Fibroblast of mammary gland (primary cell): Measurements from ENCODE around the gene NLGN2.

Experiments used
- DNase-seq: peaks from one replicate; pipeline ENCODE4 v3.0.0-alpha.2; 2010; ENCODE audit warnings: low read depth
- H3K4me3 ChIP-seq: 2 replicates; pipeline ENCODE4 v1.5.1; 2011; ENCODE audit warnings: low read depth, mild to moderate bottlenecking, low read length, moderate library complexity; ENCODE audit not compliant: control insufficient read depth
- CTCF ChIP-seq: conservative IDR thresholded peaks from 2 replicates; pipeline ENCODE4 v1.5.1; 2011; ENCODE audit warnings: low read depth, low read length, inconsistent platforms; ENCODE audit not compliant: control insufficient read depth, insufficient read depth

NLGN2 gene

GRCh38 chr17:7437369-7437863 is 29.8 kb downstream of the NLGN2 start:
- TF ChIP-seq CTCF: no peak
- DNase-seq: no peak
- H3K4me3 ChIP-seq: peak overlapping the region; percentile 12

DNA sequence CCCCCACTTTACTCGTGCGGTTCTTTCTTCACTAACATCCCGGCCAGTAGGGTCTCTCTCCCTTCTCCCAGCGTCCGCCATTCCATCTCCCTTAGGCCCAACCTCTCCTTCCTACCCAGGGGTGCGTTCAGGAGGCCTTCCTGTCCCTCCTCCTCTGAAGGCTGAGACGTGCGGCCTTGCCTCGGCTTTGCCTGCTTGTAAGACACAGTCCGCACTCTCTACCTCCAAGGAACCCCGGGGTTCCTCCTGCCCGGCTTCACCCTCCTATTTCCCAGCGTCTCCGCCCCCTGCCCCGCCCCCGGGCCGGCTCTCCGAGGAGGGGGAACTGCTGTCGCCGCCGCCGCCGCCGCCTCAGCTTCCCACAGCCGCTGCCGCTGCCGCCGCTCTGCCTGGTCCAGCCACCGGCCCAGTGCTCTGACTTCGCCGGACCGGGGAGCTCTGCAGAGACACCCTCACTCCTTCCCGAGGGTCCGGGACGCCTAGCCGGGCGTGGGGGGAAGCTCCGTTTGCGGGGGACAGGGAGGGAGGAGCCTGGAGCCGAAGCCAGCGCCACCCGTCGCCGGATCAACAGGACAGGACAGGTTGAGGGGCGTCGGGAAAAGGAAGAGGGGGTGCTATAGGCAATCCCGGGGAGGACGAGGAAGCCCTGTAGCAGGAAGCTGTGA is 30.4 kb downstream of the NLGN2 start:
- DNase-seq: no peak
- H3K4me3 ChIP-seq: peak overlapping the region; percentile 2
- no peak for TF ChIP-seq CTCF

GRCh38 chr17:7438656-7439460 is 31.2 kb downstream of the NLGN2 start:
- no peak overlapping the region for H3K4me3 ChIP-seq
- no peak for DNase-seq
- TF ChIP-seq CTCF: no peak

DNA sequence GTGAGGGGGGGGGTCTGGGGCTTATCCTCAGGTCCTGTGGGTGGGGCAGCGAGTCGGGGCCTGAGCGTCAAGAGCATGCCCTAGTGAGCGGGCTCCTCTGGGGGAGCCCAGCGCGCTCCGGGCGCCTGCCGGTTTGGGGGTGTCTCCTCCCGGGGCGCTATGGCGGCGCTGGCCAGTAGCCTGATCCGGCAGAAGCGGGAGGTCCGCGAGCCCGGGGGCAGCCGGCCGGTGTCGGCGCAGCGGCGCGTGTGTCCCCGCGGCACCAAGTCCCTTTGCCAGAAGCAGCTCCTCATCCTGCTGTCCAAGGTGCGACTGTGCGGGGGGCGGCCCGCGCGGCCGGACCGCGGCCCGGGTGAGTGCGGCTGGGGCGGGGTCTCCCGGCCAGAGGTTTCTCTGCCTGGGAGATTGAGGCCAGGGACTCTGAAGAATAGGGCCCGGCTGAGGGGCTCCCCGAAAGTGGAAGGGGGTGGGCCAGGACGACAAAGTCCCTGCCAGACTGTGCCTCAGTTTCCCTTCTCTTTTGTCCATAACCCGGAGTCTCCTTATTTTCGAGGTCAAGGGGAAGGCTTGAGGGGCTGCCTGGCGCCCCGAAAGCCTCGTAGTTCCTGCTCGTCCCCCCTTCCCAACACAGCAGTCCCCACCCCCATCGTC is 31.9 kb downstream of the NLGN2 start, which contains the start of gene FGF11:
TSS of gene FGF11 (plus strand) at position 51 of the 651 bp plus-strand sequence. CDS start at position 160, 109 bp downstream.
- TF ChIP-seq CTCF: no peak
- H3K4me3 ChIP-seq: peak within 1 kb of the TSS; percentile 13
- DNase-seq: no peak

- DNase-seq: no peak
- peak overlapping the region; percentile 13 for H3K4me3 ChIP-seq
- TF ChIP-seq CTCF: no peak
Observed at GRCh38 chr17:7440113-7440833, 32.6 kb downstream of the NLGN2 start.

DNA sequence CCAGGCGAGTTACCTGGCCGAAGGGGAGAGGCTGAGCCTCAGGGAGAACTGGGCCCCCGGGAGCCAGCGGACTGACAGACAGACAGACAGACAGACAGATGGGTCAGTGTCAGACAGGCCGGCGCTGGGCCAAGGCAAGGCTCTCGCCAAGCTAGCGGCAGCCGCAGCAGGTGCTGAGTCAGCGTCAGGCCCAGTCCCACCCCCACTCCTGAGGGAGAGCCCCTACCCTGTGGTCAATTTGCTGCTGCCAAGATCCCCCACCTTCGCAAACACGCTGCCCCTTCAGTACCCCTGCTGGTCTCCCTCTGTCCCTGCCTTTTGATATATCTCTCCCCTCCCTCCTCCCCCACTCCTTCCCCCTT is 33.2 kb downstream of the NLGN2 start:
- H3K4me3 ChIP-seq: no peak overlapping the region

More for the DNA sequence above, 33.2 kb downstream of the NLGN2 start:
- peak; percentile 41 for DNase-seq
- peak; percentile 5 for TF ChIP-seq CTCF
